Cardiac muscle cell (in vitro differentiated cells and primary cell): ENCODE data around the gene ITPKB. TPM values are rescaled to one million over a fixed set of nuclear protein-coding genes. Genes with fewer than 3 reads are reported as not detected.

Experiments used
- DNase-seq, 2 donors: peaks; one replicate each; pipeline versions ENCODE4 v3.0.0 to v3.0.0-alpha.2; 2010 to 2017; ENCODE audit warnings: low read depth in 1 of 2, low spot score in 1 of 2
- H3K27ac ChIP-seq: fragments of 200-600 bp; sonication (generic); 2 replicates; pipeline ENCODE4 v1.5.1; 2016
- H3K27me3 ChIP-seq: fragments of 200-600 bp; sonication (generic); 2 replicates; pipeline ENCODE4 v1.6.0; 2016; ENCODE audit warnings: control low read depth
- H3K36me3 ChIP-seq: fragments of 200-600 bp; sonication (generic); 2 replicates; pipeline ENCODE4 v1.5.1; 2016; ENCODE audit warnings: control low read depth
- H3K4me1 ChIP-seq: fragments of 200-600 bp; sonication (generic); 2 replicates; pipeline ENCODE4 v1.8.1; 2017; ENCODE audit warnings: low read depth, mild to moderate bottlenecking, mixed run types
- H3K4me3 ChIP-seq: fragments of 200-600 bp; sonication (generic); 2 replicates; pipeline ENCODE4 v1.5.1; 2016; ENCODE audit warnings: mild to moderate bottlenecking
- H3K9me3 ChIP-seq: fragments of 200-600 bp; sonication (generic); 2 replicates; pipeline ENCODE4 v1.5.1; 2017; ENCODE audit warnings: low read depth, mild to moderate bottlenecking, control low read depth
- polyA plus RNA-seq: library from polyadenylated mRNA; unstranded; fragments of >200 nt; fragmentation: Nextera tagmentation; extraction: Ambion mirVana; gene quantifications from 2 replicates; pipeline ENCODE4 v1.2.1, GENCODE V29; 2016
- total RNA-seq: library from RNA; depleted of rRNA; stranded (reverse); fragments of >200 nt; gene quantifications from 2 replicates; pipeline ENCODE4 v1.2.3, GENCODE V29; 2016
- TF ChIP-seq, protein P1 (sequence below): IDR thresholded peaks from 2 replicates; pipeline ENCODE4 v1.5.1; 2012; ENCODE audit warnings: low read depth, mild to moderate bottlenecking, low read length

ITPKB gene
- total and polyA plus RNA-seq, 2 experiments from 2014 or later, result 3.8 to 12.0 TPM

DNA sequence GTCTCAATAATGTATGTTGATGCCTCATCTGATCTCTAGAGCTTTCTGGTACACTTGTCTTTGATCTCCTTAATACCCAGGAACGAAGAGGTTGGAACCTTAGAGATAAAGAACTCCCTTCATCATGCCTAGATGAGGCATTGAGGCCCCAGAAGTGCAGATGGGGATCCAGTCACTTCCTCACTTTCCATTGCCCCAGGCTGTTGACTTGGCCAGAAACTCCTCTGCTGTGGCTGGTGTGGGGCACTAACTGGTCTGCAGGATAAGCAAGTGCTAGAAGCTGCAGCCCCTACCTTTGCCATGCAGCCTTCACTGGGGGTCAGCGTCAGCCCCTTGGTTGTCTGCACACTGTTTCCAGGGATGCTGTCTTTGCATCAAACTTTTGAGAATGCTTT is 140.6 kb downstream of the ITPKB start:
- Histone ChIP-seq H3K4me3 (no peak overlapping the region), H3K36me3 (no peaks in the 10 kb centered on the region), H3K4me1 (peaks cover 9% of the 10 kb centered on the region), H3K27ac (no peak overlapping the region), H3K27me3 (no peaks in the 10 kb centered on the region), H3K9me3 (no peaks in the 10 kb centered on the region)
- DNase-seq, result no peak
- TF ChIP-seq, protein P1, sequence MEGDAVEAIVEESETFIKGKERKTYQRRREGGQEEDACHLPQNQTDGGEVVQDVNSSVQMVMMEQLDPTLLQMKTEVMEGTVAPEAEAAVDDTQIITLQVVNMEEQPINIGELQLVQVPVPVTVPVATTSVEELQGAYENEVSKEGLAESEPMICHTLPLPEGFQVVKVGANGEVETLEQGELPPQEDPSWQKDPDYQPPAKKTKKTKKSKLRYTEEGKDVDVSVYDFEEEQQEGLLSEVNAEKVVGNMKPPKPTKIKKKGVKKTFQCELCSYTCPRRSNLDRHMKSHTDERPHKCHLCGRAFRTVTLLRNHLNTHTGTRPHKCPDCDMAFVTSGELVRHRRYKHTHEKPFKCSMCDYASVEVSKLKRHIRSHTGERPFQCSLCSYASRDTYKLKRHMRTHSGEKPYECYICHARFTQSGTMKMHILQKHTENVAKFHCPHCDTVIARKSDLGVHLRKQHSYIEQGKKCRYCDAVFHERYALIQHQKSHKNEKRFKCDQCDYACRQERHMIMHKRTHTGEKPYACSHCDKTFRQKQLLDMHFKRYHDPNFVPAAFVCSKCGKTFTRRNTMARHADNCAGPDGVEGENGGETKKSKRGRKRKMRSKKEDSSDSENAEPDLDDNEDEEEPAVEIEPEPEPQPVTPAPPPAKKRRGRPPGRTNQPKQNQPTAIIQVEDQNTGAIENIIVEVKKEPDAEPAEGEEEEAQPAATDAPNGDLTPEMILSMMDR, result no peak

DNA sequence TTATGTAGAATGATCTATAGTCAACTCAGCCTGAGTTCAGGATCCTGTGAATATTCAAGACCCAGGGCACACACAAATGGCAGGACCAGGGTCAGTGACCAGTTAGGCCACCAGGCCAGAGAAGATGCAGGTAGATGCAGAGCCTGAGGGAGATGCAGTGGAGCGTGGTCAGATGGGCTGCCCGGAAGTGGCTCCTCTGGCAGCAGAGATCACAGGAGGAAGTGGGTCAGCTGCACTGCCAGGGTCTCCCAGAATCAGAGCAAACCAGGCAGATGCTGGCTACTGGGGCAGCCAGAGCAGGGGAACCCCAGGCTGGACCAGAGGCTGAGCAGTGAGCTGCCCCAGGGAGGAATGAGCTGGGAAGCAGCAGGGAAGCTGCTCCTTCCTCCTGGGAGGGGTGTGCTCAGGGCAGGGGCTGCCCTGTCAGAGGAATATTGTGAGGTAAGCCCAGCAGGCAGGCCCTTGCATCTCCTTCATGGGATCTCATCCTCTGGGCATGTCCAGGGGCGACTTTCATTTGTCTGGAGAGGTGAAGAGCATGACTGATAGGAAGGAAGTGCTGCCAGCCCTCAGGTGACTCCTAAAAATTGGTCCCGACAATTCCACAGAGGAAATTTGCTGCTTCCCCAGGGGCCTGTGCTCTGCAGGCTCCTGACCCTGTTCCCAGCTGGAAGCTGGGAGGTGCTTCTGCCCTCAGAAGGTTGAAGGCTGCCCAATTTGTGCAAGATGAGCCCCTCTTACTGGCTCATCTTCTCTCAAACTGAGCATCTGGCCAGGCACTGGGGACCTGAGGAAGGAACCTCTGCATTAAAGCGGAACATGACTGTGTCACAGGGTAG is 141.2 kb downstream of the ITPKB start:
- TF ChIP-seq, protein P1, result no peak
- Histone ChIP-seq H3K27ac (no peak overlapping the region), H3K4me3 (no peak overlapping the region), H3K9me3 (no peaks in the 10 kb centered on the region), H3K4me1 (peaks cover 5% of the 10 kb centered on the region), H3K36me3 (no peaks in the 10 kb centered on the region), H3K27me3 (no peaks in the 10 kb centered on the region)
- no peak for DNase-seq

DNA sequence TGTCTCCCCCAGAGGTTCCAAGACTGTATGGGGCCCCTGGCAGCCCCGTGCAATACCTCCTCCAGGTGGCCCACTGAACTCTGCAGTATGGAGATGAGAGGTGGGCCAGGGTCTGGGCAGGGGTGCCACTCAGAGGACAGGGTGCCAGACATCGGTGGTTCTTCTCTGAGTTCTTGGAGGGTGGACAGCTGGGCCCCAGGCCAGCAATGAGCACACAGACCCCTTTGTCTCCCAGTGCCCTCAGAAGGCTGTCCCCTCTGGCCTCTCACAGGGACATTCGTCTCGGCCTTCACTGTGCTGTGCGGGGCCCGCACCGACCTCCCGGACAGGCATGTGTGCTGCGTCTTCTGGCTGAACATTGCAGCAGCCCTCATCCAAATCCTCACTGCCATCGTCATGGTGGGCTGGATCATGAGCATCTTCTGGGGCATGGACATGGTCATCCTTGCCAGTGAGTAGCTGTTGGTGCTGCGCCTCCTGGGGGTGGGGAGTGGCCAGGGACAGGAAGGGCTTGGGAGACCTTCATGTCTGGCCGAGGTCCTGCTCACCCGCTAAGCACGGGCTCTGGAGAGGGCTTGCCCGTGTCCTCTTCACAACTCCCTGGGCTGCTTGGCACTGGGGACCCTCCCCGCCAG is 142.4 kb downstream of the ITPKB start:
- Histone ChIP-seq H3K4me3 (no peak overlapping the region), H3K4me1 (no peaks in the 10 kb centered on the region), H3K9me3 (no peaks in the 10 kb centered on the region), H3K27me3 (no peaks in the 10 kb centered on the region), H3K27ac (no peak overlapping the region), H3K36me3 (no peaks in the 10 kb centered on the region)
- TF ChIP-seq, protein P1, result no peak
- DNase-seq, result no peak

DNA sequence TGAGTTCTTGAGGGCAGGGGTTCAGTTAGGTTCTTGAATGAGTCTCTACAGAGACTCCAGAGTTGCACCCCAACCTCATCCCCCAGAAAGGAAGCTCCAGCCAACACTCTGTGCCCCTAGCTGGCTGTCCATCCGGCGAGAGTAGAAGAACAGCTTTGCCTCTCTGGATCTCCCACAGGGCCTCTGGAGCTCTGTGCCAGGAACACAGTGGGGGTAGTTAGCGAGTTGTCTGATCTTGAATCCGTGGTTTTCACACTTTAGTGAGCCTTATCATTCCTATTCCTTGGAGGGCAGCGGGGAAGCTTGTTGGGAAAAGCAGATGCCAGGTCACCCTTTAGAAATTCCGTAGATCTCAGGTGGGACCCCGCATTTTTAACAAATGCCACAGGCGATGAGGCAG is 145.5 kb downstream of the ITPKB start:
- Histone ChIP-seq H3K36me3 (no peaks in the 10 kb centered on the region), H3K27ac (no peak overlapping the region), H3K9me3 (no peaks in the 10 kb centered on the region), H3K4me1 (peaks cover 7% of the 10 kb centered on the region), H3K27me3 (no peaks in the 10 kb centered on the region), H3K4me3 (no peak overlapping the region)
- TF ChIP-seq, protein P1, result no peak
- no peak for DNase-seq

DNA sequence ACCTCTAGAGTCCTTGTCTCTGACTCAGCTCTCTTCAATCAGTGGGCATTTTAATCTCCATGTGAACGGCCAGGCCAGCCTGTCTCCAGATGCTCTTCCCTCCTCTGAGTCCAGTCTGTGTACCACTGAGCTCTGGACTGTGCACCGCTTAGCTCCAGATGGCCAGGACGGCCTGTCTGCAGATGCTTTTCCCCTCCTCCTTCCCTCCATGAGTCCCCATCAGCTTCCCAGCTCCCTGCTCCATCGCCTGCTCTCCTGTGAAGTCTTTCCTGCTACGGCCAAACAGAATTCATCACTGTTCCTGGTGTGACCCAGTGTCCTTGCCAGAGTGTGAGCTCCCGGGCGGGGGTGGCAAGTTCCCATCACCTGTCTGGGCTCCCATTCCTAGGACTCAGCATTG is 148.5 kb downstream of the ITPKB start:
- H3K27ac ChIP-seq, result no peak overlapping the region
- H3K27me3 ChIP-seq, result no peaks in the 10 kb centered on the region
- no peak overlapping the region for H3K4me3 ChIP-seq
- TF ChIP-seq, protein P1, result no peak
- H3K9me3 ChIP-seq, result no peaks in the 10 kb centered on the region
- peaks cover 7% of the 10 kb centered on the region for H3K4me1 ChIP-seq
- DNase-seq, result no peak
- H3K36me3 ChIP-seq, result no peaks in the 10 kb centered on the region
